ENCODE measurements around the gene AMN1. TPM values are rescaled to one million over a fixed set of nuclear protein-coding genes. Genes with fewer than 3 reads are reported as not detected.
A peak's percentile ranks its signal among the peaks of the same experiment; 100 is the strongest.

AMN1 gene
- total and polyA plus RNA-seq, 2 of the 13 experiments (the other 11 are each of a cell fraction or from before 2014, with no cell fraction given) = 7.5 to 26.5 TPM

DNA sequence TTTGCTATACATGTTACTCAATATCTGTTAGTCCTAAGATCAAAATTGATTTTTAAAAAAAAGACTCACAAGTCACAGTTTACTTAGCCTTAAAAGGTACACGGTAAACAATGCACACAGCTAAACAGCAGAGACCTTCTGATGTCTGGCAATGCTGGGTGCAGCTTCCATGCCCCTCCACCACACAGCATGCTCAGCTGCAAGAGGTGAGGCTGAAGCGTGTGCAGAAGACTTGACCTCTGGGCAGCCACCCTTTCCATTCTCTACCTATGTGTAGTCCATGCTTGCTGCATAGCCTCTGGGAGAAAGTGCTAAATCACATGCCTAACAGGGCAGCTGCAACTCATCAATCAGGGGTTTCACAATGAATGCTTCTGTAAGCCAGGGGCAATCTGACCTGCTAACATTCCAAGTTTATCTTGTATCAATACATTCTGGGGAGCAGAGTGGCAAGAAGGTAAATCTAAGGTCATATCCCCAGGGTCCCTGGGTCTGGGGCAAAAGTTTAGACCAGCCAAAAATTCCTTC is 44.5 kb upstream of the AMN1 start (continued):
- TF ChIP-seq, protein P1, sequence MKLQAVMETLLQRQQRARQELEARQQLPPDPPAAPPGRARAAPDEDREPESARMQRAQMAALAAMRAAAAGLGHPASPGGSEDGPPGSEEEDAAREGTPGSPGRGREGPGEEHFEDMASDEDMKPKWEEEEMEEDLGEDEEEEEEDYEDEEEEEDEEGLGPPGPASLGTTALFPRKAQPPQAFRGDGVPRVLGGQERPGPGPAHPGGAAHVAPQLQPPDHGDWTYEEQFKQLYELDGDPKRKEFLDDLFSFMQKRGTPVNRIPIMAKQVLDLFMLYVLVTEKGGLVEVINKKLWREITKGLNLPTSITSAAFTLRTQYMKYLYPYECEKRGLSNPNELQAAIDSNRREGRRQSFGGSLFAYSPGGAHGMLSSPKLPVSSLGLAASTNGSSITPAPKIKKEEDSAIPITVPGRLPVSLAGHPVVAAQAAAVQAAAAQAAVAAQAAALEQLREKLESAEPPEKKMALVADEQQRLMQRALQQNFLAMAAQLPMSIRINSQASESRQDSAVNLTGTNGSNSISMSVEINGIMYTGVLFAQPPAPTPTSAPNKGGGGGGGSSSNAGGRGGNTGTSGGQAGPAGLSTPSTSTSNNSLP (IDR thresholded peaks at IDR 0.05; ENCODE audit: low read depth, low read length) = peak; percentile 30
- TF ChIP-seq, protein P2, sequence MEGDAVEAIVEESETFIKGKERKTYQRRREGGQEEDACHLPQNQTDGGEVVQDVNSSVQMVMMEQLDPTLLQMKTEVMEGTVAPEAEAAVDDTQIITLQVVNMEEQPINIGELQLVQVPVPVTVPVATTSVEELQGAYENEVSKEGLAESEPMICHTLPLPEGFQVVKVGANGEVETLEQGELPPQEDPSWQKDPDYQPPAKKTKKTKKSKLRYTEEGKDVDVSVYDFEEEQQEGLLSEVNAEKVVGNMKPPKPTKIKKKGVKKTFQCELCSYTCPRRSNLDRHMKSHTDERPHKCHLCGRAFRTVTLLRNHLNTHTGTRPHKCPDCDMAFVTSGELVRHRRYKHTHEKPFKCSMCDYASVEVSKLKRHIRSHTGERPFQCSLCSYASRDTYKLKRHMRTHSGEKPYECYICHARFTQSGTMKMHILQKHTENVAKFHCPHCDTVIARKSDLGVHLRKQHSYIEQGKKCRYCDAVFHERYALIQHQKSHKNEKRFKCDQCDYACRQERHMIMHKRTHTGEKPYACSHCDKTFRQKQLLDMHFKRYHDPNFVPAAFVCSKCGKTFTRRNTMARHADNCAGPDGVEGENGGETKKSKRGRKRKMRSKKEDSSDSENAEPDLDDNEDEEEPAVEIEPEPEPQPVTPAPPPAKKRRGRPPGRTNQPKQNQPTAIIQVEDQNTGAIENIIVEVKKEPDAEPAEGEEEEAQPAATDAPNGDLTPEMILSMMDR (CRISPR knock-in tag; IDR thresholded peaks at IDR 0.05) = no peak
- TF ChIP-seq ZFP62 (CRISPR knock-in tag; IDR thresholded peaks at IDR 0.05) = no peak
- no peak for TF ChIP-seq GLMP (CRISPR knock-in tag; IDR thresholded peaks at IDR 0.05; ENCODE audit: borderline replicate concordance)
- TF ChIP-seq KAT8 (CRISPR knock-in tag; IDR thresholded peaks at IDR 0.05) = peak; percentile 80
- peak; percentile 93 for TF ChIP-seq SKI (IDR thresholded peaks at IDR 0.05; ENCODE audit: partially characterized antibody)
- TF ChIP-seq KLF9 (CRISPR knock-in tag; IDR thresholded peaks at IDR 0.05; ENCODE audit: low read depth) = peak; percentile 34; the same call in 1 of the 2 replicates
- no peak for TF ChIP-seq CENPBD1 (CRISPR knock-in tag; IDR thresholded peaks at IDR 0.05; ENCODE audit: borderline replicate concordance, low read depth)
- no peak for TF ChIP-seq MIER2 (CRISPR knock-in tag; IDR thresholded peaks at IDR 0.05)
- no peak for TF ChIP-seq RFXANK (CRISPR knock-in tag; IDR thresholded peaks at IDR 0.05)
- no peak for TF ChIP-seq ZFP41 (CRISPR knock-in tag; IDR thresholded peaks at IDR 0.05; ENCODE audit: borderline replicate concordance)
- TF ChIP-seq ONECUT2 (CRISPR knock-in tag; IDR thresholded peaks at IDR 0.05) = peak; percentile 98
- TF ChIP-seq, protein P3, sequence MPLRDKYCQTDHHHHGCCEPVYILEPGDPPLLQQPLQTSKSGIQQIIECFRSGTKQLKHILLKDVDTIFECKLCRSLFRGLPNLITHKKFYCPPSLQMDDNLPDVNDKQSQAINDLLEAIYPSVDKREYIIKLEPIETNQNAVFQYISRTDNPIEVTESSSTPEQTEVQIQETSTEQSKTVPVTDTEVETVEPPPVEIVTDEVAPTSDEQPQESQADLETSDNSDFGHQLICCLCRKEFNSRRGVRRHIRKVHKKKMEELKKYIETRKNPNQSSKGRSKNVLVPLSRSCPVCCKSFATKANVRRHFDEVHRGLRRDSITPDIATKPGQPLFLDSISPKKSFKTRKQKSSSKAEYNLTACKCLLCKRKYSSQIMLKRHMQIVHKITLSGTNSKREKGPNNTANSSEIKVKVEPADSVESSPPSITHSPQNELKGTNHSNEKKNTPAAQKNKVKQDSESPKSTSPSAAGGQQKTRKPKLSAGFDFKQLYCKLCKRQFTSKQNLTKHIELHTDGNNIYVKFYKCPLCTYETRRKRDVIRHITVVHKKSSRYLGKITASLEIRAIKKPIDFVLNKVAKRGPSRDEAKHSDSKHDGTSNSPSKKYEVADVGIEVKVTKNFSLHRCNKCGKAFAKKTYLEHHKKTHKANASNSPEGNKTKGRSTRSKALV (CRISPR knock-in tag; IDR thresholded peaks at IDR 0.05) = peak; percentile 45; the same call in 1 of the 2 replicates
- no peak for TF ChIP-seq ZBTB37 (CRISPR knock-in tag; IDR thresholded peaks at IDR 0.05)
- TF ChIP-seq SMAD9 (CRISPR knock-in tag; IDR thresholded peaks at IDR 0.05) = no peak
- TF ChIP-seq, protein P4, sequence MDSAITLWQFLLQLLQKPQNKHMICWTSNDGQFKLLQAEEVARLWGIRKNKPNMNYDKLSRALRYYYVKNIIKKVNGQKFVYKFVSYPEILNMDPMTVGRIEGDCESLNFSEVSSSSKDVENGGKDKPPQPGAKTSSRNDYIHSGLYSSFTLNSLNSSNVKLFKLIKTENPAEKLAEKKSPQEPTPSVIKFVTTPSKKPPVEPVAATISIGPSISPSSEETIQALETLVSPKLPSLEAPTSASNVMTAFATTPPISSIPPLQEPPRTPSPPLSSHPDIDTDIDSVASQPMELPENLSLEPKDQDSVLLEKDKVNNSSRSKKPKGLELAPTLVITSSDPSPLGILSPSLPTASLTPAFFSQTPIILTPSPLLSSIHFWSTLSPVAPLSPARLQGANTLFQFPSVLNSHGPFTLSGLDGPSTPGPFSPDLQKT (CRISPR knock-in tag; IDR thresholded peaks at IDR 0.05; ENCODE audit: borderline replicate concordance) = no peak
- peak; percentile 85 for TF ChIP-seq MXD4 (CRISPR knock-in tag; IDR thresholded peaks at IDR 0.05)
- TF ChIP-seq HDAC1 (CRISPR knock-in tag; IDR thresholded peaks at IDR 0.05) = peak; percentile 93
- TF ChIP-seq ZNF547 (CRISPR knock-in tag; IDR thresholded peaks at IDR 0.05) = no peak
- TF ChIP-seq TEAD2 (CRISPR knock-in tag; IDR thresholded peaks at IDR 0.05) = no peak
- TF ChIP-seq ZNF670 (CRISPR knock-in tag; IDR thresholded peaks at IDR 0.05; ENCODE audit: borderline replicate concordance) = no peak; the same call in 1 of the 2 replicates
- TF ChIP-seq ZMAT3 (CRISPR knock-in tag; conservative IDR thresholded peaks at IDR 0.05) = no peak

All from HepG2 (cell line).